Mucosa of stomach (tissue), 1 donor: Measurements from ENCODE around the gene NR2F1-AS1.

Source experiments
- H3K27me3 ChIP-seq: one replicate; pipeline ENCODE4 v1.7.0; 2013; ENCODE audit warnings: mild to moderate bottlenecking, low read length; ENCODE audit not compliant: control insufficient read depth, insufficient read depth
- H3K36me3 ChIP-seq: one replicate; pipeline ENCODE4 v1.7.0; 2013; ENCODE audit warnings: low read length; ENCODE audit not compliant: control insufficient read depth, insufficient read depth
- H3K4me1 ChIP-seq: one replicate; pipeline ENCODE4 v1.7.0; 2013; ENCODE audit warnings: mild to moderate bottlenecking, low read length; ENCODE audit not compliant: control insufficient read depth, insufficient read depth
- H3K4me3 ChIP-seq: one replicate; pipeline ENCODE4 v1.7.0; 2013; ENCODE audit warnings: low read length
- H3K9ac ChIP-seq: one replicate; pipeline ENCODE4 v1.7.0; 2013; ENCODE audit warnings: mild to moderate bottlenecking, low read length, moderate library complexity
- H3K9me3 ChIP-seq: one replicate; pipeline ENCODE4 v1.7.0; 2013; ENCODE audit warnings: mild to moderate bottlenecking, low read length, moderate library complexity; ENCODE audit not compliant: control insufficient read depth
- donor health status: Pancreatic carcinoma.

The NR2F1-AS1 gene

DNA sequence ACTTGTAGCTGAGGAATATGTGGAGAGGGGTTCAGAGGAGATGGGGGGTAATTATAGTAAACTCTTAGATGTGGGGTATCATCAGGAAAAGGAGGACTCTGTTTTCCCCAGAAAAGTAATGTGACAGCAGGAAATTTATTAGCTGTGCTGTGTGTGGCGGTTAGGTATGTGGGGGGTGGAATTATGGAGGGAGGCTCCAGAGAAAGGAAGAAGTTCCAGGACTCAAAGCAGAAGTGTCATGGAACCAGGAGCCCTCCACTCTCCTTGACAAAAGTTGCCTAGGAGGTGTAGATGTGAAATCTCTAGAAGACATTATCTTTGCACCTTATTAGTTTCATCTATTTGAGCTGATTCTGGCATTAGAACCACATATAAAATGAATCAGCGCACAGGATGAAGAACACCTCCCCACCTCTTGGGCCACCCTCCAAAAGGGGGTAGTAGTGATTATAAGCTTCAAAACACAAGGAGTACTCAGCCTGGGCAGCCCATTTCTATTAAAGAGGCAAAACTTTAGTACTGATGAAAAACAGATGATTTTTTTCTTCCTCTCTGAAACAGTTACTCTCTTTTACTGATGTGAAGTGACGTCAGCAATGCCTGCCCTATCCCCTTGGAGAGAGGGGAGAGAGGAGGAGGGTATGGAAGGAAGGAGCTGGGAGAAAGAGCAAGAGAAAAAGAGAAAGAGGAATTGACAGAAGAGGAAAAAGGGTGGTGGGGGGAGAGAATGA, 20.2 kb upstream of the NR2F1-AS1 start:
- Histone ChIP-seq H3K9me3 (no peaks in the 10 kb centered on the region), H3K36me3 (no peaks in the 10 kb centered on the region), H3K4me3 (no peak overlapping the region), H3K9ac (no peak overlapping the region), H3K4me1 (peaks cover 4% of the 10 kb centered on the region), H3K27me3 (peaks cover 97% of the 10 kb centered on the region)

GRCh38 chr5:93600409-93601070, 19.5 kb upstream of the NR2F1-AS1 start:
- peaks cover 97% of the 10 kb centered on the region for H3K27me3 ChIP-seq
- H3K9ac ChIP-seq, result no peak overlapping the region
- no peaks in the 10 kb centered on the region for H3K36me3 ChIP-seq
- H3K4me1 ChIP-seq, result peaks cover 4% of the 10 kb centered on the region
- no peaks in the 10 kb centered on the region for H3K9me3 ChIP-seq
- H3K4me3 ChIP-seq, result no peak overlapping the region

GRCh38 chr5:93599399-93600120, 18.5 kb upstream of the NR2F1-AS1 start:
- H3K4me3 ChIP-seq, result no peak overlapping the region
- H3K9me3 ChIP-seq, result no peaks in the 10 kb centered on the region
- H3K4me1 ChIP-seq, result peaks cover 4% of the 10 kb centered on the region
- H3K27me3 ChIP-seq, result peaks cover 97% of the 10 kb centered on the region
- no peaks in the 10 kb centered on the region for H3K36me3 ChIP-seq
- H3K9ac ChIP-seq, result no peak overlapping the region

- Histone ChIP-seq H3K9me3 (no peaks in the 10 kb centered on the region), H3K9ac (no peak overlapping the region), H3K27me3 (peaks cover 94% of the 10 kb centered on the region), H3K4me3 (no peak overlapping the region), H3K36me3 (no peaks in the 10 kb centered on the region), H3K4me1 (peaks cover 4% of the 10 kb centered on the region)
These were observed 18.0 kb upstream of the NR2F1-AS1 start for GRCh38 chr5:93599001-93599379.

GRCh38 chr5:93598091-93599000, 17.3 kb upstream of the NR2F1-AS1 start:
- Histone ChIP-seq H3K9me3 (no peaks in the 10 kb centered on the region), H3K36me3 (no peaks in the 10 kb centered on the region), H3K9ac (no peak overlapping the region), H3K4me1 (no peaks in the 10 kb centered on the region), H3K4me3 (no peak overlapping the region), H3K27me3 (peaks cover 90% of the 10 kb centered on the region)

- peaks cover 81% of the 10 kb centered on the region for H3K27me3 ChIP-seq
- H3K4me3 ChIP-seq, result no peak overlapping the region
- H3K36me3 ChIP-seq, result no peaks in the 10 kb centered on the region
- no peaks in the 10 kb centered on the region for H3K9me3 ChIP-seq
- no peak overlapping the region for H3K9ac ChIP-seq
- H3K4me1 ChIP-seq, result no peaks in the 10 kb centered on the region
These were observed 15.9 kb upstream of the NR2F1-AS1 start for GRCh38 chr5:93596676-93597490.

GRCh38 chr5:93596310-93596675, 15.3 kb upstream of the NR2F1-AS1 start:
- no peak overlapping the region for H3K4me3 ChIP-seq
- peaks cover 78% of the 10 kb centered on the region for H3K27me3 ChIP-seq
- no peaks in the 10 kb centered on the region for H3K36me3 ChIP-seq
- H3K4me1 ChIP-seq, result no peaks in the 10 kb centered on the region
- no peaks in the 10 kb centered on the region for H3K9me3 ChIP-seq
- H3K9ac ChIP-seq, result no peak overlapping the region

- Histone ChIP-seq H3K4me3 (no peak overlapping the region), H3K4me1 (no peaks in the 10 kb centered on the region), H3K36me3 (no peaks in the 10 kb centered on the region), H3K27me3 (peaks cover 74% of the 10 kb centered on the region), H3K9ac (no peak overlapping the region), H3K9me3 (no peaks in the 10 kb centered on the region)
These were observed 14.6 kb upstream of the NR2F1-AS1 start for GRCh38 chr5:93595420-93596147.

- Histone ChIP-seq H3K9me3 (no peaks in the 10 kb centered on the region), H3K4me3 (no peak overlapping the region), H3K27me3 (peaks cover 70% of the 10 kb centered on the region), H3K36me3 (no peaks in the 10 kb centered on the region), H3K4me1 (no peaks in the 10 kb centered on the region), H3K9ac (no peak overlapping the region)
These were observed 13.8 kb upstream of the NR2F1-AS1 start for GRCh38 chr5:93594591-93595419.

DNA sequence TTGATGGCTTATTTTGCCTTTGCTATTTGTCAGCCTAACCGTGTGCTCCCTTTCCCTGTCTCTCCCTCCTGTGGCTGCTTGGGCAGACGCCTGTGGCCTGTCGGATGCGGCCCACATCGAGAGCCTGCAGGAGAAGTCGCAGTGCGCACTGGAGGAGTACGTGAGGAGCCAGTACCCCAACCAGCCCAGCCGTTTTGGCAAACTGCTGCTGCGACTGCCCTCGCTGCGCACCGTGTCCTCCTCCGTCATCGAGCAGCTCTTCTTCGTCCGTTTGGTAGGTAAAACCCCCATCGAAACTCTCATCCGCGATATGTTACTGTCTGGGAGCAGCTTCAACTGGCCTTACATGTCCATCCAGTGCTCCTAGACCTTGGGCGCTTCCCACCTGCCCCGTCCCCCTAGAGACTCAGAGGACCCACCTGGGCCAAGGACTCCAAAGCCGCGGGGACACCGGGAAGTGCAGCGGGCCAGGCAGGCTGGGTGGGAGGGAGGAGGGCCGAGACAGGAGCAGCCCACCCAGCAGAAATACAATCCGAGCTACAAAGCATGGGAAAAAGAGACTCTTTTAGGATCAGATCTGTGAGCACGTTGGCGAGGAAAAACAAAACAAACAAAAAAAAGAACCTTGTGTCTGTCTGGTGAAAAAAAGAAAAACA, 12.6 kb upstream of the NR2F1-AS1 start:
- no peak overlapping the region for H3K4me3 ChIP-seq
- no peaks in the 10 kb centered on the region for H3K4me1 ChIP-seq
- H3K9ac ChIP-seq, result no peak overlapping the region
- no peaks in the 10 kb centered on the region for H3K9me3 ChIP-seq
- no peaks in the 10 kb centered on the region for H3K36me3 ChIP-seq
- H3K27me3 ChIP-seq, result peaks cover 70% of the 10 kb centered on the region
